ENCODE results near the gene PPFIA1. TPM values are rescaled to one million over a fixed set of nuclear protein-coding genes. Genes with fewer than 3 reads are reported as not detected.

PPFIA1 gene
- total RNA-seq, 2 donors from 2014 or later: 105 to 118 TPM

DNA sequence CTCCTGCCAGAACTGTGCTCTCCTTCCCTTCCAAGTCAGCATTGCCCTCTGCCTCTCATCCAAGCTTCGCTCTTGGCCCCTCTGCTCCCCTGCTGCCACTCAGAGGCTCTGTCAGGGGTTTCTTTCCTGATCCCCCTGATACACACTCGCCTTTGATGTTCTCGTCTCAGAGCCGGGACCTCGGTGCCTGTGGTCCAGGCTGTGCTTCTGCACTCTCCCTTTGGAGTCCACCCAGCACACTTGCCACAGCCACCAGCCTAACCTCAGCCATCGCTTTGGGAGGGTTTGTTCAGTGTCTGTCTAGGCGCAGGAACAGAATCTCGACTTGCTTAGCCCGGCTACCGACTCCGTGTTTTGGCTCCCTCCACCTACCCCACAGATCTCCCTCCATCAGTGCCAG is 29.1 kb downstream of the PPFIA1 start:
- peak overlapping the region; percentile 40 for H3K27ac Mint-ChIP-seq
- peaks cover 73% of the 10 kb centered on the region for H3K36me3 ChIP-seq (ENCODE audit: control insufficient read depth, insufficient read depth, low read length)
- WGBS, 2 experiments (ENCODE audit: insufficient coverage in 1 of 2, insufficient read length in 1 of 2): 95 to 100% methylated on average over 11 of the region's 11 CpGs
- H3K4me1 Mint-ChIP-seq: peaks cover 20% of the 10 kb centered on the region
- no peak overlapping the region for H3K4me3 Mint-ChIP-seq
- H3K9me3 ChIP-seq (ENCODE audit: control insufficient read depth, low read length): no peaks in the 10 kb centered on the region
- peaks cover 7% of the 10 kb centered on the region for H3K4me1 ChIP-seq (ENCODE audit: control insufficient read depth, insufficient read depth, low read length)
- H3K27me3 Mint-ChIP-seq (ENCODE audit: insufficient read depth): no peaks in the 10 kb centered on the region
- no peak for DNase-seq
- H3K27ac ChIP-seq (ENCODE audit: low read depth, low read length): no peak overlapping the region
- TF ChIP-seq, protein P1, sequence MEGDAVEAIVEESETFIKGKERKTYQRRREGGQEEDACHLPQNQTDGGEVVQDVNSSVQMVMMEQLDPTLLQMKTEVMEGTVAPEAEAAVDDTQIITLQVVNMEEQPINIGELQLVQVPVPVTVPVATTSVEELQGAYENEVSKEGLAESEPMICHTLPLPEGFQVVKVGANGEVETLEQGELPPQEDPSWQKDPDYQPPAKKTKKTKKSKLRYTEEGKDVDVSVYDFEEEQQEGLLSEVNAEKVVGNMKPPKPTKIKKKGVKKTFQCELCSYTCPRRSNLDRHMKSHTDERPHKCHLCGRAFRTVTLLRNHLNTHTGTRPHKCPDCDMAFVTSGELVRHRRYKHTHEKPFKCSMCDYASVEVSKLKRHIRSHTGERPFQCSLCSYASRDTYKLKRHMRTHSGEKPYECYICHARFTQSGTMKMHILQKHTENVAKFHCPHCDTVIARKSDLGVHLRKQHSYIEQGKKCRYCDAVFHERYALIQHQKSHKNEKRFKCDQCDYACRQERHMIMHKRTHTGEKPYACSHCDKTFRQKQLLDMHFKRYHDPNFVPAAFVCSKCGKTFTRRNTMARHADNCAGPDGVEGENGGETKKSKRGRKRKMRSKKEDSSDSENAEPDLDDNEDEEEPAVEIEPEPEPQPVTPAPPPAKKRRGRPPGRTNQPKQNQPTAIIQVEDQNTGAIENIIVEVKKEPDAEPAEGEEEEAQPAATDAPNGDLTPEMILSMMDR (conservative IDR thresholded peaks at IDR 0.05): no peak
- no peak overlapping the region for H3K4me3 ChIP-seq (ENCODE audit: low read length)
- H3K36me3 Mint-ChIP-seq (ENCODE audit: low read depth): peaks cover 66% of the 10 kb centered on the region
- H3K9me3 Mint-ChIP-seq: peaks cover 12% of the 10 kb centered on the region
- H3K27me3 ChIP-seq (ENCODE audit: control insufficient read depth, insufficient read depth, low read length, poor library complexity, severe bottlenecking): no peaks in the 10 kb centered on the region
- no peak overlapping the region for H3K9ac ChIP-seq (ENCODE audit: extremely low read depth, low read length, poor library complexity, severe bottlenecking)

DNA sequence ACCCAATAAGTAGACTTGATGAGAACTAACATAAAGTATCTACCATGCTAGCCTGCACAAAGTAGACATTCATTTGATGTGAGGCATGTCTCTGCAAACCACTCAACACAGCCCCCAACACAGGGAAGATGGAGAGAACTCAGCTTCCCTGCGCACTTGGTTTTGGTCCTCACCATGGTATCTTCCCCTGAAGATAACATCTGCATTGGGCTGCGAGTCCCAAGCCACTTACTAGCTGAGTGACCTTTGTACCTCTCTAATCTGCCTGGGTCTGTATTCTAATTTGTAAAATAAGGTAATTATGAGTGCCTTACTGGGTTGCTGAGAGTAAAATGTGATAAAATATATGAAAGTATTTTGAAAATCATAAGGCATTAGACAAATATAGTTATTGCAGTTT is 30.7 kb downstream of the PPFIA1 start:
- H3K4me3 Mint-ChIP-seq: no peak overlapping the region
- peaks cover 61% of the 10 kb centered on the region for H3K36me3 Mint-ChIP-seq (ENCODE audit: low read depth)
- no peaks in the 10 kb centered on the region for H3K27me3 Mint-ChIP-seq (ENCODE audit: insufficient read depth)

DNA sequence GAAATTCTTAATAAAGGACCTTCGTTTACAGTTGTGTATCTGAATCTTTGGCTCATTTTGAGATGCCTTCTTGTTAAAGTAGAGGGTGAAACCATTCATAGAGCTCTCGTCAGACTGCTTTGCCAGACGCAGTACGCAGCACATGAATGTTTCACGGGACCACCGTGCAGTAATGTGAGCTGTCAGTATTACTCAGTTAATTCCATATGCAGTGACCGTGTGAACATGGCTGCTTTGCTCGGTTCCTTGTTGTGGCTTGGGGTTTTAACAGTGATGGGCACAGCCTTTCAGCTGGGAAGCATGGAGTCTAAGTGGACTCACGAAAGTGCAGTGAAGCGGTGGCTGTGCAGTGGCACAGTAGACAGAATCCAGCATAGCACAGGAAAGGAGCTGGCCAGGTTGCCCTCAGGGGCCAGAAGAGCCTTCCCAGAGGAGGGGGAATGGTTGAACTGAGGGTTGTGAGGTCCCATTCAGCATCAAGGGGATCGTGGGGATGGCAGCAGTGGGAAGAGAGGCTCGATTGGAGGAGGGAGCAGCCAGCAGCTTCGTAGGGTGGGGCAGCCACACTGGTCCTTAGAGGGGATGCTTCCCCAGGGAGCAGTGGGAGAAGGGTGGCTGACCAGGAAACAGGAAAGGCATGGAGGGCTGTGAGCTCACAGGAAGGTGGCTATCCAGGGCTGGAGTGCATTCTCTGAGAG is 31.4 kb downstream of the PPFIA1 start:
- peak overlapping the region; percentile 53 for H3K27ac Mint-ChIP-seq
- H3K4me1 ChIP-seq (ENCODE audit: control insufficient read depth, insufficient read depth, low read length): peaks cover 9% of the 10 kb centered on the region
- H3K27me3 Mint-ChIP-seq (ENCODE audit: insufficient read depth): no peaks in the 10 kb centered on the region

More for the DNA sequence above, 30.7 kb downstream of the PPFIA1 start:
- Histone ChIP-seq H3K36me3 (ENCODE audit: control insufficient read depth, insufficient read depth, low read length) (peaks cover 83% of the 10 kb centered on the region), H3K4me1 (ENCODE audit: control insufficient read depth, insufficient read depth, low read length) (peaks cover 9% of the 10 kb centered on the region), H3K27me3 (ENCODE audit: control insufficient read depth, insufficient read depth, low read length, poor library complexity, severe bottlenecking) (no peaks in the 10 kb centered on the region), H3K27ac (ENCODE audit: low read depth, low read length) (no peak overlapping the region), H3K9me3 (ENCODE audit: control insufficient read depth, low read length) (no peaks in the 10 kb centered on the region), H3K4me3 (ENCODE audit: low read length) (no peak overlapping the region), H3K9ac (ENCODE audit: extremely low read depth, low read length, poor library complexity, severe bottlenecking) (no peak overlapping the region)
- no peak for DNase-seq
- Mint-ChIP-seq H3K27ac (peak overlapping the region; percentile 56), H3K9me3 (peaks cover 8% of the 10 kb centered on the region), H3K4me1 (peaks cover 29% of the 10 kb centered on the region)
- WGBS, 2 experiments (ENCODE audit: insufficient coverage in 1 of 2, insufficient read length in 1 of 2): 91 to 100% methylated on average over 1 to 2 of the region's 2 CpGs
- TF ChIP-seq, protein P1 (conservative IDR thresholded peaks at IDR 0.05): no peak

More for the DNA sequence above, 31.4 kb downstream of the PPFIA1 start:
- Histone ChIP-seq H3K27ac (ENCODE audit: low read depth, low read length) (no peak overlapping the region), H3K36me3 (ENCODE audit: control insufficient read depth, insufficient read depth, low read length) (peaks cover 86% of the 10 kb centered on the region), H3K9me3 (ENCODE audit: control insufficient read depth, low read length) (no peaks in the 10 kb centered on the region), H3K4me3 (ENCODE audit: low read length) (no peak overlapping the region), H3K27me3 (ENCODE audit: control insufficient read depth, insufficient read depth, low read length, poor library complexity, severe bottlenecking) (no peaks in the 10 kb centered on the region), H3K9ac (ENCODE audit: extremely low read depth, low read length, poor library complexity, severe bottlenecking) (no peak overlapping the region)
- 93 to 96% methylated on average over 10 to 13 of the region's 13 CpGs for WGBS, 2 experiments (ENCODE audit: insufficient coverage in 1 of 2, insufficient read length in 1 of 2)
- H3K9me3 Mint-ChIP-seq: peaks cover 3% of the 10 kb centered on the region
- DNase-seq: no peak
- H3K36me3 Mint-ChIP-seq (ENCODE audit: low read depth): peaks cover 56% of the 10 kb centered on the region
- H3K4me3 Mint-ChIP-seq: no peak overlapping the region
- TF ChIP-seq, protein P1 (conservative IDR thresholded peaks at IDR 0.05): no peak
- peaks cover 34% of the 10 kb centered on the region for H3K4me1 Mint-ChIP-seq
